Prostate gland (tissue), 2 donors: ENCODE data around the gene SSRP1.

Source experiments
- CTCF ChIP-seq, 4 experiments: fragments of 200-600 bp in 2 of 4; fragments of 450-650 bp in 2 of 4; sonication (generic) in 2 of 4; IDR thresholded peaks; 1 replicate in 3 of 4; 2 replicates in 1 of 4; pipeline ENCODE4 v1.5.1; 2016 to 2019; ENCODE audit warnings: antibody characterized with exemption in 4 of 4, mild to moderate bottlenecking in 2 of 4, moderate library complexity in 2 of 4
- POLR2A ChIP-seq: fragments of 450-650 bp; IDR thresholded peaks from one replicate; pipeline ENCODE4 v1.6.1; 2016; ENCODE audit warnings: antibody characterized with exemption, mild to moderate bottlenecking
- POLR2AphosphoS5 ChIP-seq: sonication (generic); formaldehyde crosslinking; IDR thresholded peaks from one replicate; pipeline ENCODE4 v1.6.1; 2017; ENCODE audit warnings: antibody characterized with exemption

GRCh38 chr11:57290288-57290687 lies 45.4 kb downstream of the SSRP1 start:
- no peak for TF ChIP-seq POLR2AphosphoS5
- TF ChIP-seq CTCF (IDR thresholded peaks at IDR 0.05): no peak
- no peak for TF ChIP-seq POLR2A
